ACC112 (cell line): ENCODE measurements around the gene WEE2.
"Not testable (repeated sequence)": the region's sequence is repeated elsewhere in the genome, so short reads cannot be mapped to it uniquely, and the experiment has no call there.

Experiments
- H2AFZ ChIP-seq: fragments of 200-600 bp; sonication (generic); one replicate; pipeline ENCODE4 v1.6.0; 2017; ENCODE audit warnings: antibody characterized with exemption, low read length; ENCODE audit not compliant: unreplicated experiment
- H3K27ac ChIP-seq: fragments of 200-600 bp; sonication (generic); 2 replicates; pipeline ENCODE4 v1.5.1; 2014; ENCODE audit warnings: low read depth, mild to moderate bottlenecking, antibody characterized with exemption, low read length, moderate library complexity
- H3K27me3 ChIP-seq: fragments of 200-600 bp; sonication (generic); 2 replicates; pipeline ENCODE4 v1.6.1; 2014; ENCODE audit warnings: mild to moderate bottlenecking, antibody characterized with exemption, low read length, moderate library complexity, mixed read lengths; ENCODE audit not compliant: insufficient read depth
- H3K36me3 ChIP-seq: fragments of 200-600 bp; sonication (generic); 2 replicates; pipeline ENCODE4 v1.6.1; 2016; ENCODE audit warnings: mild to moderate bottlenecking, antibody characterized with exemption, low read length, moderate library complexity, mixed read lengths; ENCODE audit not compliant: insufficient read depth
- H3K4me1 ChIP-seq: fragments of 200-600 bp; sonication (generic); one replicate; pipeline ENCODE4 v1.6.1; 2016; ENCODE audit warnings: low read length, mixed read lengths; ENCODE audit not compliant: insufficient read depth, unreplicated experiment, control insufficient read depth
- H3K4me3 ChIP-seq: fragments of 200-600 bp; sonication (generic); 2 replicates; pipeline ENCODE4 v1.5.1; 2014; ENCODE audit warnings: mild to moderate bottlenecking, low read depth, low read length
- H3K79me2 ChIP-seq: fragments of 200-600 bp; sonication (generic); one replicate; pipeline ENCODE4 v1.6.0; 2016; ENCODE audit warnings: low read length; ENCODE audit not compliant: control insufficient read depth, unreplicated experiment, insufficient read depth

The WEE2 gene

GRCh38 chr7:141738592-141739013 is 30.4 kb downstream of the WEE2 start:
- H3K27me3 ChIP-seq = no peaks in the 10 kb centered on the region
- H3K36me3 ChIP-seq = peaks cover 26% of the 10 kb centered on the region
- H3K4me1 ChIP-seq = peaks cover 16% of the 10 kb centered on the region
- H2AFZ ChIP-seq = peak overlapping the region; percentile 84
- peak overlapping the region; percentile 38 for H3K27ac ChIP-seq
- H3K4me3 ChIP-seq = peak overlapping the region; percentile 90
- peaks cover 44% of the 10 kb centered on the region for H3K79me2 ChIP-seq

GRCh38 chr7:141739250-141739649 is 31.1 kb downstream of the WEE2 start:
- Histone ChIP-seq H3K27me3 (no peaks in the 10 kb centered on the region), H3K79me2 (peaks cover 44% of the 10 kb centered on the region), H3K27ac (no peak overlapping the region), H3K36me3 (peaks cover 32% of the 10 kb centered on the region), H3K4me3 (peak overlapping the region; percentile 90), H3K4me1 (peaks cover 16% of the 10 kb centered on the region), H2AFZ (no peak overlapping the region)

- Histone ChIP-seq H3K79me2 (peaks cover 44% of the 10 kb centered on the region), H2AFZ (no peak overlapping the region), H3K27me3 (no peaks in the 10 kb centered on the region), H3K36me3 (peaks cover 55% of the 10 kb centered on the region), H3K4me3 (no peak overlapping the region), H3K4me1 (peaks cover 13% of the 10 kb centered on the region), H3K27ac (no peak overlapping the region)
These were observed 34.1 kb downstream of the WEE2 start for GRCh38 chr7:141742229-141742628.

GRCh38 chr7:141744131-141744530 is 36.0 kb downstream of the WEE2 start:
- Histone ChIP-seq H3K79me2 (peaks cover 35% of the 10 kb centered on the region), H3K27me3 (no peaks in the 10 kb centered on the region), H3K27ac (no peak overlapping the region), H2AFZ (no peak overlapping the region), H3K4me1 (peaks cover 9% of the 10 kb centered on the region), H3K4me3 (no peak overlapping the region), H3K36me3 (peaks cover 68% of the 10 kb centered on the region)

GRCh38 chr7:141748396-141748795 is 40.2 kb downstream of the WEE2 start:
- peaks cover 1% of the 10 kb centered on the region for H3K79me2 ChIP-seq

GRCh38 chr7:141751904-141752303 is 43.8 kb downstream of the WEE2 start:
- not testable (repeated sequence) for H3K27ac ChIP-seq, H3K27me3 ChIP-seq, H2AFZ ChIP-seq, H3K4me1 ChIP-seq, H3K79me2 ChIP-seq, H3K4me3 ChIP-seq
- H3K36me3 ChIP-seq = peaks cover 51% of the 10 kb centered on the region

More at GRCh38 chr7:141748396-141748795, 40.2 kb downstream of the WEE2 start:
- H3K27ac ChIP-seq = no peak overlapping the region
- no peaks in the 10 kb centered on the region for H3K27me3 ChIP-seq
- peaks cover 83% of the 10 kb centered on the region for H3K36me3 ChIP-seq
- H2AFZ ChIP-seq = no peak overlapping the region
- no peak overlapping the region for H3K4me3 ChIP-seq
- no peaks in the 10 kb centered on the region for H3K4me1 ChIP-seq

GRCh38 chr7:141752634-141753033 is 44.5 kb downstream of the WEE2 start:
- no peaks in the 10 kb centered on the region for H3K27me3 ChIP-seq
- H3K4me3 ChIP-seq = no peak overlapping the region
- no peaks in the 10 kb centered on the region for H3K79me2 ChIP-seq
- H3K36me3 ChIP-seq = peaks cover 51% of the 10 kb centered on the region
- H3K4me1 ChIP-seq = no peaks in the 10 kb centered on the region
- no peak overlapping the region for H2AFZ ChIP-seq
- no peak overlapping the region for H3K27ac ChIP-seq

GRCh38 chr7:141754939-141755338 is 46.8 kb downstream of the WEE2 start:
- H3K27ac ChIP-seq = no peak overlapping the region
- H3K36me3 ChIP-seq = peaks cover 35% of the 10 kb centered on the region
- H2AFZ ChIP-seq = no peak overlapping the region
- H3K4me3 ChIP-seq = no peak overlapping the region
- no peaks in the 10 kb centered on the region for H3K79me2 ChIP-seq
- H3K4me1 ChIP-seq = no peaks in the 10 kb centered on the region
- H3K27me3 ChIP-seq = no peaks in the 10 kb centered on the region

- H3K4me1 ChIP-seq = no peaks in the 10 kb centered on the region
- no peak within 1 kb of the TSS for H3K27ac ChIP-seq
- H3K4me3 ChIP-seq = no peak within 1 kb of the TSS
- peaks cover 16% of the 10 kb centered on the region; the same call in 1 of the 2 replicates for H3K36me3 ChIP-seq
- no peaks in the 10 kb centered on the region for H3K27me3 ChIP-seq
- no peak within 1 kb of the TSS for H2AFZ ChIP-seq
- H3K79me2 ChIP-seq = no peaks in the 10 kb centered on the region
These were observed 55.6 kb downstream of the WEE2 start, which contains the start of gene TAS2R3 for GRCh38 chr7:141763797-141764196. Gene TAS2R3, plus strand, starts transcription at chr7:141764097. Its CDS starts 62 bp downstream, at chr7:141764159.

- not testable (repeated sequence) for H3K36me3 ChIP-seq
These were observed 62.0 kb downstream of the WEE2 start for GRCh38 chr7:141770083-141770583.

GRCh38 chr7:141776374-141776773 is 68.2 kb downstream of the WEE2 start, which contains the start of gene TAS2R4:
Gene TAS2R4, plus strand, starts transcription at chr7:141776674. Its CDS starts 1,815 bp downstream, at chr7:141778489.
- Histone ChIP-seq H3K79me2 (no peaks in the 10 kb centered on the region), H2AFZ (no peak within 1 kb of the TSS), H3K27me3 (no peaks in the 10 kb centered on the region), H3K36me3 (no peaks in the 10 kb centered on the region), H3K4me1 (no peaks in the 10 kb centered on the region), H3K27ac (no peak within 1 kb of the TSS), H3K4me3 (no peak within 1 kb of the TSS)

More at GRCh38 chr7:141770083-141770583, 62.0 kb downstream of the WEE2 start:
- not testable (repeated sequence) for H3K79me2 ChIP-seq, H3K4me3 ChIP-seq, H3K27me3 ChIP-seq, H3K4me1 ChIP-seq, H2AFZ ChIP-seq, H3K27ac ChIP-seq
